ENCODE results near the gene ATOH7.

DNA sequence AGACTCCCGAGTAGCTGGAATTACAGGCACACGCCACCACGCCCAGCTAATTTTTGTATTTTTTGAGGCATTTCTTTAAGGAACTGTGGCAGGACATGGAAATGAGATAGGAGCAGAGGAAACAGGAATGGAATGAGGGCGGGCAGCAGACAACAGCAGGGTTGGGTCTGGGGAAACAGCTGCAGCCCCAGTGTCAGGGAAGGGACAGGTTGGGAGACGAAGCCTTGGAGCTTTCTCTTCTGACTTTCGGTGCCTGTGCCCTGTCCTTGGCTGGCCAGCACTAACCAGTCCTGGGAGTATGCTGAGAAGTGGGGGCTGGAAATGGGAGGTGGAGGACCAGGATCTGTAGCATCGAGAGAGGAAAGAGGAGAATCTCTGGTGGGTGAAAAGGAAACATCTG lies 47.4 kb downstream of the ATOH7 start:
- TF ChIP-seq GATA3 (IDR thresholded peaks at IDR 0.05; ENCODE audit: low read depth, low read length) (no peak), GATA2 (IDR thresholded peaks at IDR 0.05; ENCODE audit: low read depth, low read length) (no peak)

Data from SH-SY5Y (cell line).